ENCODE results near the gene SUMO3.

Gene SUMO3

DNA sequence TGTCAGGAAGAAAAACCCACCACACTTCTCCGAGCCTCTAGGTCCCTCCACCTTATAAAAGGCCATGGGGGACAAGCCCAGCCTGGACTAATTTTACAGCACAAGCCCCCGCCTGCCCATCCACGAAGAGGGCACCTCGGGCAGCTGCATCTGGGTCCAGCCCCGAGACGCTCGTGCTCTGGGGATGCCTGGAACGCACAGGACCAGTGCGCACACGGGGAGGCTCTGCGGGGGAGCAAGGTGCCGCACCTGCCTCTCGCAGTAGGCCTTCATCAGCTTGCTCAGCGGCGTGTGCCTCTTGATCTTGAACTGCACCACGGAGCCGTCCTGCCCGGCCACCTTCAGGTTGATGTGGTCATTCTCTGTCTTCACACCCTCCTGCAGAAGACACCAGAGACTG lies 4.1 kb downstream of the SUMO3 start:
- no peak for DNase-seq
- Mint-ChIP-seq H3K9me3 (no peaks in the 10 kb centered on the region), H3K36me3 (peaks cover 34 to 42% of the 10 kb centered on the region in 2 donors), H3K27ac (peak overlapping the region; percentile 42), H3K4me3 (no peak overlapping the region), H3K4me1 (peaks cover 17 to 57% of the 10 kb centered on the region in 2 donors), H3K27me3 (no peaks in the 10 kb centered on the region)
- no peak for ATAC-seq (replicated peaks)

DNA sequence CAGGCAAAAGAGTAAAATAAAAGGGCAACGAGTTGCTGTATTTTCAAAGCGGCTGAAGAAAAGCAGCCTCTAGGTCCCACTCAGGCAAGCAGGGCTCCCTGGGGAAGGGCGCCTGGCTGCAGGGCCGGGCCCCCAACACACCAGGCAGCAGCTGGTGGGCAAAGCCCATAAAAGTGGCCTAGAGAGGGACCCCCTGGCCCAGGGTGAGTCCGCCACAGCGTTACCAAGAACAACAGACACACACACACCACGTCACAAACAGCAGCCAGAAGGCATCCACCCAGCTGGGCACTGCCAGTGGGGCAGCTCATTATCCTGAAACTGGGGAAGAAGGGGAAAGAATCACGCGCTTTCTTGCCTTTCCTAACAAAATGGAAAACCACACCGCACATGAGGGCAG lies 4.7 kb downstream of the SUMO3 start:
- Mint-ChIP-seq H3K27me3 (no peaks in the 10 kb centered on the region), H3K27ac (peak overlapping the region; percentile 65), H3K36me3 (peaks cover 34 to 42% of the 10 kb centered on the region in 2 donors), H3K9me3 (no peaks in the 10 kb centered on the region), H3K4me3 (no peak overlapping the region), H3K4me1 (peaks cover 17 to 57% of the 10 kb centered on the region in 2 donors)
- no peak for DNase-seq
- ATAC-seq (replicated peaks) = no peak

DNA sequence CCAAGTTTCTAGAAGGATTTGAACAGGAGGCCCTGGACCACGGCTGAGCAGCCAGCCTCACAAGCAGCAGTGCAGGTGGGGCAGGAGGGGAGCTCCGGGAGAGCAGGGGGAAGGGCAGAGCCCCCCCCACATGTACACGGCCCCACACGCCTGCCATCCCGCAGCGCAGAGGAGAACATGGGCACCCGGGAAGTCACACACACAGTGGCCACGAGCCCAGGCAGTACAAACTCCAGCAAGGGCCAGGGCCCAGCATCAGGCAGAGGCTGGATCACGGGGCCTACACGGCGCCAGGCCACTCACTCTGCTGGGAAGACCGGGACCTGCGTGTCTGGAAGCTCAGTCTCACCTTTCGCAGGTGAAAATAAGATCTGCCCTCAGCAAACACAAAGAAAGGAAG lies 5.2 kb downstream of the SUMO3 start:
- DNase-seq = no peak
- Mint-ChIP-seq H3K27me3 (no peaks in the 10 kb centered on the region), H3K4me1 (peaks cover 17 to 57% of the 10 kb centered on the region in 2 donors), H3K4me3 (no peak overlapping the region), H3K27ac (no peak overlapping the region), H3K9me3 (no peaks in the 10 kb centered on the region), H3K36me3 (peaks cover 35 to 45% of the 10 kb centered on the region in 2 donors)
- no peak for ATAC-seq (replicated peaks)

DNA sequence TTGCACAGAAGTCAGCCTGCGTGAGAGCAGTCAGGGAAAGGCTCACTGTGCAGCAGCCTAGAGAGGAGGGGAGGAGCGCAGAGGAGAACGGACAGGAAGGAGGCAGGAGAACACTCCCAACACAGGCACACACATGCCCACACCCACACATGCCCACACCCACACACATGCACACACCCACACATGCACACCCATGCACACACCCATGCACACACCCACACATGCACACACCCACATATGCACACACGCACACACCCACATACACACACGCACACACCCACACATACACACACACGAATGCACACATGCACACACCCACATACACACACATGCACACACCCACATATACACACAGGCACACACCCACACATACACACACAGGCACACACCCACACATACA lies 7.1 kb downstream of the SUMO3 start:
- no peaks in the 10 kb centered on the region for H3K9me3 Mint-ChIP-seq
- H3K4me3 Mint-ChIP-seq = no peak overlapping the region
- peaks cover 45 to 56% of the 10 kb centered on the region in 2 donors for H3K36me3 Mint-ChIP-seq
- no peaks in the 10 kb centered on the region for H3K27me3 Mint-ChIP-seq
- H3K4me1 Mint-ChIP-seq = peaks cover 9 to 41% of the 10 kb centered on the region in 2 donors
- DNase-seq (no peak), ATAC-seq (replicated peaks) (no peak)
- H3K27ac Mint-ChIP-seq = no peak overlapping the region

DNA sequence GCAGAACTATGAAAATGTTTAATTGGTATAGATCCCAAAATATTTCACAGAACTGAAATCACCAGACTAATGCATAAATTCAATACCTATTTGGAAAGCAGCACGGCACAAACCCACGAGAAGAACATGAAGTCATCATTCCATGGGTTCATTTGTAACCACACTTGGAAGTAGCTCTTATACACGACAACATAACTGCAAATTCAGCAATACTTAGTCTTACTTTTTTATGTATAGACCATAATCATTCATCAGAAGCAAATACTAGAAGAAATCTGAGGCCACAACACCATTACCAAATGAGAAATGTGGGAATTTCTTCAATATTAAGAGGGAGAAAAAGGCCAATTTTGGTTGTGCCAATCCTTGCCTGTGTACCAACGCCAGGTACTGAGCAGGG lies 12.0 kb downstream of the SUMO3 start:
- Mint-ChIP-seq H3K27ac (no peak overlapping the region), H3K27me3 (no peaks in the 10 kb centered on the region), H3K4me3 (no peak overlapping the region), H3K9me3 (no peaks in the 10 kb centered on the region), H3K36me3 (peaks cover 38 to 69% of the 10 kb centered on the region in 2 donors), H3K4me1 (peaks cover 15 to 25% of the 10 kb centered on the region in 2 donors)
- ATAC-seq (replicated peaks) (no peak), DNase-seq (no peak)

DNA sequence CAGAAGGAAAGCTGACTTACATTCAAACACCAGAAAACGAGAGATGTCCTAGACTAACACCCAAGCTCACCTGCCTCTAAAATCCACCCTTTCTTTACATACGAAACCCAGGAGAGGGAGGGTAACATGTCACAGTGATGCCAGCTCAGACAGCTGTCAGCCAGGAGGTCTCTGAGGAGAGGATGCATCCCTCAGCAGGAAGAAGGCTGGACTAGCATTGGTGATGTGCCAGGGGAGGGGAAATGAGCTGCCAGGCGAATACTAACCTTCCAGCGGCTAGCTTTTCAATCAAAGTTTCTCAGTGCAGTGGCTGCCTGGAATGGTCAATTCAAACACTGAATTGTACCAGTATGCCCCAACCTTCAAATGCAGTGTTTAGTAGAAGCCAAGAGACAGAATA lies 12.6 kb downstream of the SUMO3 start:
- Mint-ChIP-seq H3K27ac (no peak overlapping the region), H3K9me3 (no peaks in the 10 kb centered on the region), H3K36me3 (peaks cover 37 to 65% of the 10 kb centered on the region in 2 donors), H3K4me3 (no peak overlapping the region), H3K4me1 (peaks cover 17 to 25% of the 10 kb centered on the region in 2 donors), H3K27me3 (no peaks in the 10 kb centered on the region)
- no peak for DNase-seq
- ATAC-seq (replicated peaks) = no peak

DNA sequence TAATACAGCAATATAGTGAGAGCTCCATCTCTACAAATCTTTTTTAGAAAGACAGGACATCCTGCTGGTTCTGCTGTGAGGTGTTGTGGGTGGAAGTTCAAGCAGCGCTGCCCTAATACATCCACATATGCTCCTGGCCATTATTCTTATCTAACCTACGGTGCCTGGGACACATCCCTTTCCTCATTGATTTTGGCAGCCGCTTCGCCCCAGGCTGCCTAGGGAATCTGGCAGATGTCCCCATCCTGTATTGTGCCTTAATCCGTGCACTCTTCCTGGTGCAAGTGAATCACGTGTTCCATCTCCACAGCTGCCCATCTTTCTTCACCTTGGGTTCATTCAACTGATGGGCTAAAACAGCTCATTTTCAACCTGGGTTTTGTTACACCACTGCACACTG lies 13.1 kb downstream of the SUMO3 start:
- H3K27ac Mint-ChIP-seq = peak overlapping the region; percentile 28

DNA sequence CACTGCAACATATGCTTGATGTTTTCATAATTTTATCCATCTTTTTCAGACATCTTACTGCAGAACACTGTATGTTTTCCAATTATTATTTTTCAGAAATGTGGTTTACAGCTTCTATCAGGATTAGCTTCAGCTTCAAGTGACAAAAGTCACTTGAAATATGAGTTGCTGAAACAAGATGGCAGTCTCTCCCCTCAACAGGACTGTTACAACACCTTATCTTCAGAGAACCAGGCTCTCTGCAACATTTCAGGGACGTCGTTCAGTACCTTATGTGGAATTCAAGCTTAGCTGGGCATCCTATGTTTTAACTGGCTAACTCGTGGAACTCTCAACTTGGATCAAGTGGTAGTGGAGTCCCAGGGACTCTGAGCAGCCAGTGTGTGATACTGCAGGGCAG lies 14.2 kb downstream of the SUMO3 start:
- Mint-ChIP-seq H3K4me3 (no peak overlapping the region), H3K36me3 (peaks cover 35 to 59% of the 10 kb centered on the region in 2 donors), H3K9me3 (no peaks in the 10 kb centered on the region), H3K27me3 (no peaks in the 10 kb centered on the region), H3K4me1 (peaks cover 25 to 38% of the 10 kb centered on the region in 2 donors), H3K27ac (peak overlapping the region; percentile 31)
- no peak for DNase-seq
- no peak for ATAC-seq (replicated peaks)

More for the DNA sequence above, 13.1 kb downstream of the SUMO3 start:
- ATAC-seq (replicated peaks) (no peak), DNase-seq (no peak)
- no peaks in the 10 kb centered on the region for H3K27me3 Mint-ChIP-seq
- H3K36me3 Mint-ChIP-seq = peaks cover 37 to 62% of the 10 kb centered on the region in 2 donors
- no peaks in the 10 kb centered on the region for H3K9me3 Mint-ChIP-seq
- peaks cover 18 to 29% of the 10 kb centered on the region in 2 donors for H3K4me1 Mint-ChIP-seq
- H3K4me3 Mint-ChIP-seq = no peak overlapping the region

DNA sequence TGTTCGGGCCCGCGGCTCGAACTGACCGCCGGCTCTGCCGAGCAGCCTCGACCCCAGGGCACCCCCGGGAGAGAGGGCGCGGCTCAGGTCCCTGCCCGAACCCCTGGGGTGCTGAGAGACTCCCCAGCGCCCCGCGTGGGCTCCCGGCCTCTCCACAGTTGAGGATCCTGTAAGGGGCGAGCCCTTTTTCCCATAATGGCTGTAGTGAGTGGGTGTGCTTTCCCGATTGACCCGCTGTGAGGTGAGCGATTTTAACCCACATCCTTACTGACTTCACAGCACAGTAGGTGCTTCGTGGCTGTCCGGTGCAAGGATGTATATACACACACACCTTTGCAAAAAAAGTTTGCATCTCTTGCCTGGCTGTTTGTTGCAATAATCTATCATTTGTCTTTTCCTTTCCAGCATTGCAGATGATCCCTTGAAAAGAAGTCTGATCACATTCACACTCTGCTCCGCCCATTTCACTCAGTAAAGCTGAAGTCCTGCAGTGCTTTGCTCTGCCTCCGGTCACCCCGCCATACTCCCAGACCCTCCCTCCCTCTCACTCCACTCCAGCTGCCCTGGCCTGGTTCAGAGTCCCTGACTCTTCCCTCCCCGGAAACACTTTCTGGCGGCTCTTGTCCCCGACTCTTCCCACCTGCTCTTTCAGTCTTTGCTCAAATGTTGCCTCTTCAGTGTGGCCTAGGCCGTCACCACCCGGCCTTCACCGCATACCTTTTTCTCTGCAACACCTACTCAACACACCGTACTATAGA lies 15.3 kb downstream of the SUMO3 start:
- Mint-ChIP-seq H3K4me1 (peaks cover 27 to 42% of the 10 kb centered on the region in 2 donors), H3K36me3 (peaks cover 36 to 62% of the 10 kb centered on the region in 2 donors), H3K27ac (peak overlapping the region; percentile 89), H3K27me3 (no peaks in the 10 kb centered on the region), H3K9me3 (no peaks in the 10 kb centered on the region), H3K4me3 (peak overlapping the region; percentile 91 to 94)
- ATAC-seq (replicated peaks) = peak; percentile 8 to 19
- DNase-seq = no peak

DNA sequence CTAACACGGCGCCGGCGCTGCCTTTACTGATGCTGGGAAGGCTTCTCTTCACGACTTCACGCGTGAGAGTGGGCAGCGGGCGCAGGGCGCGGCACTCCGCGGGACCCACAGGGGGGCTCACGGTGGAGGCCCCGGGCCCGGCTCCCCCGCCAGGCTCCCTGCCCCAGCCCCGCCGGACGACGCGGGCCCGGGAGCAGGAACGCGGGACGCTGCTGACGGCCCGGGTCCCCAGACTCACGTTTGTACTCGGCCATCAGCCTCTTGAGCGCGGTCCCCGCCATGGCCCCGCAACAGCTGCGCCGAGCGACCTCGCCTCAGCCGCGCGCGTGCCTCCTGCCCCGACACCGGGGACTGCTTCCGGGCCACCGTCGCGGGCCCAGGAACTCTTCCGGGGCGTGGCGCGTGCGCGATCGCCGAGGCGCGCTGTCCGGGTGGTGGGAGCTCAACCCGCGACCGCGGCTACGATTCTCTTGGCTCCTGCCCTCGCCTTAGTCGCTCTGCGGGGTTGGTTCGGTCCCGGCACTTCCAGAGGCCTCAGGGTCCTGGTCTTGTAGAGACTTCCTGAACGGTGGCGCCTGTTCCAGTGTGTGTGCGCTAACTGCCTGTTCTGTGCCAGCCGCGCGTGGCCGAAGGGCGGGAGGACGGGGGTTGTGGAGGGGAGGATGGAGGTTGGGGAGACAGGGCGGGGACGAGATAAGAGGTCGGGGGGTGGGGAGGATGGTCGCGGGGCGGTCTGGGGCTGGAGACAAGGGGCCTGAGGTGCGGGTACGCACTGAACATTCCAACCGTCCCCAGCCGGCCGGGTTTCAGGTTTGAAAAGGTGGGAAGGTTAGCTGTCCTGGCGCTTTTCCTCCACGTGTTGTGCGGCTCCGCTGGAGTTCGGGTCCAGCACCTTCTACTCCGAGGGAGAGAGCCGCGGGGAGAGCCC lies 16.1 kb downstream of the SUMO3 start, which contains the start of gene UBE2G2:
Gene UBE2G2, minus strand, starts transcription at position 353 of the 928 bp plus-strand sequence. Its CDS starts 72 bp downstream, at position 281.
- Mint-ChIP-seq H3K27me3 (no peaks in the 10 kb centered on the region), H3K9me3 (no peaks in the 10 kb centered on the region), H3K36me3 (peaks cover 32 to 58% of the 10 kb centered on the region in 2 donors), H3K4me1 (peaks cover 30 to 46% of the 10 kb centered on the region in 2 donors), H3K27ac (peak within 1 kb of the TSS; percentile 93), H3K4me3 (peak within 1 kb of the TSS; percentile 94)
- peak; percentile 97 to 98 for ATAC-seq (replicated peaks)
- DNase-seq = peak; percentile 87

DNA sequence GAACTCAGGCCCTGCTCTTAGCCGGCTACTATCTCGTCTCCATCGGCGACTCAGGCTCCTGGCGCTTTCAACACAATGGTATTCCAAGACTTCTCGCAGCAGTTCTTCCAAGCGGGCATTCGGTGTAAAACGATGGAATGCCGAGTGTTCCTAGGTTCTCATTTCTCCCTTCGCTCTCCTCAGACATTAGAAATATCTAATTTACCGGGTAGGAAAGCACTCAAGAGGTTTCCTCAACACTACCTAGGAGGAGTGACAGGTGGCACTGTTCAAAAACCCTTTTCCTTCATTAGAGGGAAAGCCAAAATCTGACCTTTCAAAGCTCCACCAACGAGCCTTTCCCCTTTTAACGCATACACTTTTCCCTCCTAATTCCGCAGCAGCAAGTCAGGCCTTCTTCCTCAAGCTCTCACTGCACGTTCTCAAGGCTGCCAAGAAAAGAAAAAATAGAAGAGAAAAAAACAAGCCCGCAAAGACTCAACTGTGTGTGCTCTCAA lies 16.8 kb downstream of the SUMO3 start:
- peaks cover 32 to 53% of the 10 kb centered on the region in 2 donors for H3K4me1 Mint-ChIP-seq
- DNase-seq = no peak

DNA sequence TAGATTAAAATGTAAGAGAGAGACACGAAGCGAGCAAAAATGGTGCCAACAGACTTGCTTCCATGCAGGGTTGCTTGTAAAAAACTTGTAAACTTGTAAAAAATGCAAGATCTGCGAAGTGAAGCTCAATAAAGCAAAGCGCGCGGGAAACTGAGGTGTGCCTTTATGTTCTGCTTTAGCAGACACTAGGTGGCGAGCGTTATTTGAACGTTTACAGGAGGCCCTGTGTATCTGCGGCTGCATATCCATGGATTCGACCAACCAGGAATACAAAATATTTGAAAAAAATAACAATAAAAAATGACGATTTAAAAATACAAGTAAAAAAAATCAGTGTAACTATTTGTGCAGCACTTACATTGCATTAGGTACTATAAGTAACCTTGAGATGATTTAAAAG lies 17.8 kb downstream of the SUMO3 start:
- H3K36me3 Mint-ChIP-seq = peaks cover 21 to 53% of the 10 kb centered on the region in 2 donors
- no peak overlapping the region for H3K27ac Mint-ChIP-seq
- H3K9me3 Mint-ChIP-seq = no peaks in the 10 kb centered on the region
- ATAC-seq (replicated peaks) = no peak
- DNase-seq = no peak
- peaks cover 34 to 62% of the 10 kb centered on the region in 2 donors for H3K4me1 Mint-ChIP-seq
- H3K4me3 Mint-ChIP-seq = peak overlapping the region; percentile 94
- no peaks in the 10 kb centered on the region for H3K27me3 Mint-ChIP-seq

More for the DNA sequence above, 16.8 kb downstream of the SUMO3 start:
- H3K27ac Mint-ChIP-seq = peak overlapping the region; percentile 88
- H3K36me3 Mint-ChIP-seq = peaks cover 28 to 62% of the 10 kb centered on the region in 2 donors
- no peaks in the 10 kb centered on the region for H3K27me3 Mint-ChIP-seq
- H3K4me3 Mint-ChIP-seq = peak overlapping the region; percentile 94
- no peaks in the 10 kb centered on the region for H3K9me3 Mint-ChIP-seq
- peak; percentile 59 to 63 for ATAC-seq (replicated peaks)

DNA sequence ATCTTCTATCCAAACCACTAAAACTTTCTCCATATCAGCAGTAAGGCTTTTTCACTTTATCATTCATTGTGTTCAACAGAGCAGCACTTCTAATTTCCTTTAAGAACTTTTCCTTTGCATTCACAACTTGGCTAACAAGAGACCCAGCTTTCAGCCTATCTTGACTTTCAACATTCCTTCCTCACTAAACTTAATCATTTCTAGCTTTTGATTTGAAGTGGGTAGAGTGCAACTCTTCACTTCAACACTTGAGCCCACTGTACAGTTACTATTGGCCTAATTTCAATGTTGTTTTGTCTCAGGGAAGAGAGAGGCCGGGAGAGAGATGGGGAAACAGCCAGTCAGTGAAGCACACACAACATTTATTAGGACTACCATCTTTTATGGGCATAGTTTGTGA lies 18.2 kb downstream of the SUMO3 start:
- Mint-ChIP-seq H3K4me3 (peak overlapping the region; percentile 46 to 47), H3K4me1 (peaks cover 34 to 62% of the 10 kb centered on the region in 2 donors), H3K9me3 (no peaks in the 10 kb centered on the region), H3K27me3 (no peaks in the 10 kb centered on the region), H3K36me3 (peaks cover 17 to 48% of the 10 kb centered on the region in 2 donors), H3K27ac (no peak overlapping the region)
- ATAC-seq (replicated peaks) (no peak), DNase-seq (no peak)

DNA sequence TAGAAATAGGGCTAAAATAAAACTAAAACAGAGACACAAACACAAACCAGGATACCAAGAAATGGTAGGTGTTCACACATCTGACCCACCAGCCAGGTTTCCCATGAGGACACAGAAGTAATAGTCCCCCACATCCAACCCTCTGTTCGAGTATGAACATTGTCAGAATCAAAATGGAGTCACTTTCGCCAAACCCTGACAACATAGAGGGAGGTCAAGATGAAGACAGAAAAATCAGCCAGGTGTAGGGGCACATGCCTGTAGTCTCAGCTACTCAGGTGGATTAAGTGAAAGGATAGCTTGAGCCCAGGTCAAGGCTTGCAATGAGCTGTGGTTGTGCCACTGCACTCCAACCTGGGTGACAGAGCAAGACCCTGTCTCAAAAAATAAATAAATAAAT lies 20.1 kb downstream of the SUMO3 start:
- H3K36me3 Mint-ChIP-seq = peaks cover 13 to 39% of the 10 kb centered on the region in 2 donors
- peaks cover 29 to 60% of the 10 kb centered on the region in 2 donors for H3K4me1 Mint-ChIP-seq
- no peak overlapping the region for H3K4me3 Mint-ChIP-seq
- no peak overlapping the region for H3K27ac Mint-ChIP-seq
- no peak for DNase-seq
- H3K27me3 Mint-ChIP-seq = no peaks in the 10 kb centered on the region
- no peaks in the 10 kb centered on the region for H3K9me3 Mint-ChIP-seq
- ATAC-seq (replicated peaks) = no peak

All from stimulated activated naive B cell treated with anti-CD40 and anti-IgM and Interleukin-4, amounts not matched to agents 10 μg/mL and 1 μg/mL and 100 μg/mL, for 72 hours (primary cell).